GM18873 (cell line): Measurements from ENCODE around the gene IGSF9.

Source experiments
- ATAC-seq: cut with Tn5 transposase; IDR thresholded peaks from one replicate; pipeline ENCODE4 v1.9.1; 2021; ENCODE audit warnings: mild to moderate bottlenecking, moderate library complexity, moderate number of reproducible peaks; ENCODE audit not compliant: unreplicated experiment, low FRiP score

IGSF9 gene

DNA sequence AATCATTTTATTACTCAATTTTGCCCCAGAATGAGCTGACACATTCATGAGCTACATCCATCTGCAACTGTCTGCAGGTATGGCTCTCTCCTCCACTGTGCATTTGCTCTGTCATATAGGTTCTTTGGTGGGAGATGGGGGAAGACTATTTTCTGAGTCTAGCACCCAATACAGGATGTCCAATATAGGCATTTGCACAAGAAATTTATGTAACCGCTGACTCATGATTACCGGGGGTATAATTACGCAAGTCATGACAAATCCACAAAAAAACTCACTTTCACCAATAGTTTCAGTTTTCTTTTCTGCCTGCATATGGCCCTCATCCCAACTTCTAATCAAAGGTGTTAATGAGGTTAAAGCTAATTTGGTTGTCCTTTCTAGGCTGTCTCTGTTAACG lies 65.4 kb downstream of the IGSF9 start:
- no peak for ATAC-seq

DNA sequence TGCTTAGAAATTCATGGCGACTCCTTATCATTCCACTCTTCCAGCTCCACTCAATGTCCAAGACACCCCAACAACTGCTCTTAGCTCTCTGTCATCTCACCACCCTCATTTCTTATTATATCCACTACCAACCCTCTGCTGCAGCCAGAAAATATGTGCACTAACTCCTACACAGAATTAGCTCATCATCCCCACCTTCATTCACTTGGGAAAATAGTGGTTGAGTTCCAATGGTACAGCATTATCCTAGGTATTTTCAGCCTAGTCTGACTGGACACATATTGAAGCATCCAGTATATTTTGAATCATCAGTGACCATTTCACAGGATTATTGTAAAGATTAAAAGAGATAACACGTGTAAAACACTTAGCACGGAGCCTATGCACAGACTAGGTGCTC lies 66.3 kb downstream of the IGSF9 start:
- no peak for ATAC-seq

GRCh38 chr1:159877695-159878444 lies 67.5 kb downstream of the IGSF9 start:
- no peak for ATAC-seq
